Stimulated activated CD8-positive, alpha-beta memory T cell treated with anti-CD3 and anti-CD28 coated beads, Interleukin-4, amount 100 ng/mL, for 4 hours (primary cell): ENCODE data around the gene CC2D1A.
"Not testable (repeated sequence)": the region's sequence is repeated elsewhere in the genome, so short reads cannot be mapped to it uniquely, and the experiment has no call there.

Experiments
- DNase-seq, 2 donors: peaks; one replicate each; pipeline ENCODE4 v3.0.0-alpha.2; 2020; ENCODE audit warnings: low read depth in 2 of 2, low spot score in 1 of 2

Gene CC2D1A

GRCh38 chr19:13906521-13906904 lies 512 bp downstream of the CC2D1A start:
- DNase-seq = no peak

DNA sequence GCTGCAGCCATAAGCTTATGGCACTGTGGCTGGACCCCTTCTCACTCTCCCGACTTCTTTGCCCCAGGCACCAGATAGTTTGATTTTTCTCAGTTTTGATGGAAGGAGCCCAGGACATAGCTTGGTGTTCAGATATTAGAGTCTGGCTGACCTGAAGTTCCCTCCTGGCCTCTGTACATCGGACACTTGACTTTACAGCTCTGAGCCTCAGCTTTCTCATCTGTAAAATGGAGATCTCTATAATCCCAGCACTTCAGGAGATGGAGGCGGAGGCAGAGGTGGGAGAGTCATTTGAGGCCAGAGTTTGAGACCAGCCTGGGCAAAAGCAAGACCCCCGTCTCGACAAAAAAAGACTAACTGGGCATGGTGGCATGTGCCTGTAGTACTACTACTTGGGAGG lies 909 bp downstream of the CC2D1A start:
- DNase-seq = no peak

DNA sequence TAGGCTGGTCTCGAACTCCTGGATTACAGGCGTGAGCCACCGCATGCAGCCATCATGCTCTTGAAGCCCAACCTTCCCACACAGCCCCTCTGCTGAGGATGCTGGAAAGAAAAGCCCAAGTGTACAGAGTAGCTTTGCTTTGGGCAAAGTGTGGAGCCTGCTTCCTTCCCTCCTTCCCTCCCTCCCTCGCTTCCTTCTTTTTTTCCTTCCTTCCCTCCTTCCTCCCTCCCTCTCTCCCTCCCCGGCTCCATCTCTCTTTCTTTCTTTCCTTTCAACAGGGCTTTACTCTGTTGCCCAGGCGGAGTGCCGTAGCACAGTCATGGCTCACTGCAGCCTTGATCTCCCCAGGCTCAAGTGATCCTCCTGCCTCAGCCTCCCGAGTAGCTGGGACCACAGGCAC lies 2.7 kb downstream of the CC2D1A start:
- DNase-seq = no peak

DNA sequence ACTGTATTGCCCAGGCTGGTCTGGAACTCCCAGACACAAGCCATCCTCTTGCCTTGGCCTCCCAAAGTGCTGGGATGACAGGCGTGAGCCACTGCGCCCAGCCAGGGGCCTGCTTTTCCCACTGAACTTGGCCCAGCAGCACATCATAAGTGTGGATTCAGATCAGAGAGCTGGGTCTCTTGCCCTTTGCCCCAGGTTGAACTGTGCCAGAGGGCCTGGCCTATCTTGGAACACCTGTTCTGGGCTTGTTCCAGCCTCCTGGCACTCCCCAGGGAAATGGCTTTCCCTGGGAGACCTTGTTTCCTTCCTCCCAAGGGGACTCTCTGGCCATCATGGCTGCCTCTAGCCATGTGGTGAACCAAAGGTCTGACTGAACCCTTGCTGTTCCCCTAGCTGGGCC lies 3.4 kb downstream of the CC2D1A start:
- no peak for DNase-seq

GRCh38 chr19:13913352-13913751 lies 7.4 kb downstream of the CC2D1A start:
- no peak for DNase-seq

- DNase-seq = no peak
These were observed 8.8 kb downstream of the CC2D1A start for GRCh38 chr19:13914777-13915176.

- DNase-seq = no peak
These were observed 11.9 kb downstream of the CC2D1A start for GRCh38 chr19:13917888-13918406.

- no peak for DNase-seq
These were observed 12.9 kb downstream of the CC2D1A start for GRCh38 chr19:13918726-13919411.

- no peak for DNase-seq
These were observed 14.5 kb downstream of the CC2D1A start for GRCh38 chr19:13920524-13920923.

DNA sequence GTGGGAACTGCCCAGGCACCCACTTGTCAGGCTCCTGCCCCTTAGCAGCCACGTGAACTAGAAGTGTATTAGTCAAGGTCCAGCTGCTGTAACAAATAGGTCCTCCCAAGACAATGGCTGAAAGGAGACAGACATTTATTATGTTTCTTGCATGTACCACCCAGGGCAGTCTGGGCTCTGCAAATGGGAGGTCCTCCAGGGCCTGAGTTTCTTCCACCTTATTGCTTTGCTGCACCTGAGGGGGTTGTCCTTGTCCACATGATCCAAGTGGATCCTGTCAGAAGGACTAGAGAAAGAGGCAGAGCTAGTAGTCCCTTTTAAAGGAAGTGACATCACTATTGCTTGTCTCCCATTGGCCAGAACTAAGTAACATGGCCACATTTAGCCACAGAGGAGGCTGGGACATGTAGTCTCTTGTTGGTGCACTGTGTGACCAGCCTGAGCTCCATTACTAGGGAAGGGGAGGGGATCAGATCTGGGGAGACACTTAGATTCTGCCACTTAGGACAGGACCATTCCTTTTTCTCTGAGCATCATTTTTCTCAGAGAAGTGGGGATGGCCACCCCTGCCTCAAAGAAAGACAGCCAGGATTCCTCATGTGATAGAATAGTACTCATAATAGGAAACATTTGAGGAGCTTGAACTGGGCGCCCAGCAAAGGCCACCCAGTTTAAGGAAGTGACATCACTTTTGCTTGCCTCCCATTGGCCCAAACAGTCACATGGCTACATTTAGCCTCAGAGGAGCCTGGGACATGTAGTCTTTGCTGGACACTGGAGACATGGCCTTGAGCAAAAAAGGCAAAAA lies 15.1 kb downstream of the CC2D1A start:
- DNase-seq = no peak

DNA sequence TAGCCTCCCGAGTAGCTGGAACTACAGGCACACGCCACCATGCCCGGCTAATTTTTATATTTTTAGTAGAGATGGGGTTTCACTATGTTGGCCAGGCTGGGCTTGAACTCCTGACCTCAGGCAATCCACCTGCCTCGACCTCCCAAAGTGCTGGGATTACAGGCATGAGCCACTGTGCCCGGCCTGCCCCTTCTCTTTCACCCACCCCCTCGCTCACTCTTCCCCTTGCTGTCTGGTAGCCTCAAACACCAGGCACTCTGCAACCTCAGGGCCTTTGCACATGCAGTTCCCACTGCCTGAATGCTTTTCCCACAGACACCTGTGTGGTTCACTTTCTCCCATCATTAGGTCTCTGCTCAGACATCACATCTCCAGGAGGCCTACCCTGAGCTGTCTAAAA lies 16.1 kb downstream of the CC2D1A start:
- DNase-seq = not testable (repeated sequence)

GRCh38 chr19:13923194-13923987 lies 17.4 kb downstream of the CC2D1A start:
- DNase-seq = no peak

GRCh38 chr19:13926010-13926409 lies 20.0 kb downstream of the CC2D1A start:
- DNase-seq = no peak

GRCh38 chr19:13926715-13927114 lies 20.7 kb downstream of the CC2D1A start:
- DNase-seq = no peak

GRCh38 chr19:13929340-13929739 lies 23.3 kb downstream of the CC2D1A start:
- no peak for DNase-seq

- no peak for DNase-seq
These were observed 24.0 kb downstream of the CC2D1A start for GRCh38 chr19:13929956-13930355.

DNA sequence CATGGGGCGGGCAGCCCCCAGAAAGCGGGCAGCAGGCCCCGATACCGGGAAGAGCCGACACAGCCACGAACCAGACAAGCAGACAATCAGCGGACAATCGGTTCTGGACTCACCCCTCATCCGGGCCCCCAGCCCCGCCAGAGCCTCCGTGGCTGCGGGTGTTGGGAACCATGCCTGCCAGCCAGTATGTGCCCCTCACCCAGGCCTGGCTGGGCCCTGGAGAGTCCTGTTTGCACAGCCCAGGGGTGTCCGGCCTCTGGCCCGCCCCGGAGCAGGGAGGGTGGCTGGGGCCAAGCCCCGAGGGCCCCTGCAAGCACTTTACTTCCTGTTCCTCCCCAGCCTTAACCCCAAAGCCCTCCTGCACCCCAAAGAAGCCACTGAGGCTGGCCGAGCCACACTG lies 24.4 kb downstream of the CC2D1A start:
- no peak for DNase-seq

DNA sequence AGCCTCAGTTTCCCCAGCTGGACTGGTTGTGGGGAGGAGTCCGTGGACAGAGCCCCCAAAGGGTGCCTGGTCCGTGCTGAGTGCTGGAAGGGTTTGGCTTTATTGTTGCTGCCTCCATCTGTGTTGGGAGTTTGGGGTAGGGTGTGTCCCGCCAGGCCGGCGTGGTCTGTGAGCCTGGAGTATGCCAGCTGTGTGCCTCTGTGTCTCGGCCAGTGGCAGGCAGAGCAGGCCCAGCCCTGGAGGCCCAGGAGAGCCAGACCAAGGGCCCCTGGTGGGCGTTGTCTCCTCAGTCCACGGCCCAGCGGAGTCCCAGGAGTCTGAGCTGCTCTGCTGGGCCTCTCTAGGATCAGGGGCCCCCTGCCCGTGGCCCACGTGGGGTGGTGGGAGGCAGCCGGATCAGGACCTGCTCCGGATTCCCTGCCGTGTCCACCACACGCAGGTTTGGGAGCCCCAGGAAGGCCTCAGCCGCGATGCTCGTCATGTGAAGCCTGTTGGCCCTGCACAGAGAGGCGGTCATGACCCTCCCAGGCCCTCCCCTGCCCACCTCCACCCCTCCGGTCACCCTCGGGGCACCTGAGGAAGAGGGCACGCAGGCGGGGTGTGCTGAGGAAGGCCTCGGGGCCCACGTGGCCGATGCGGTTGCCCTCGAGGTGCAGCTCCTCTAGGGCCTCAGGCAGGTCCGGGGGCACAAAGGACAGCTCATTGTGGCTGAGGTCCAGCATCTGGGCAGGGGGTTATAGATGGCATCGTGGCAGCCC lies 25.6 kb downstream of the CC2D1A start:
- DNase-seq = no peak

DNA sequence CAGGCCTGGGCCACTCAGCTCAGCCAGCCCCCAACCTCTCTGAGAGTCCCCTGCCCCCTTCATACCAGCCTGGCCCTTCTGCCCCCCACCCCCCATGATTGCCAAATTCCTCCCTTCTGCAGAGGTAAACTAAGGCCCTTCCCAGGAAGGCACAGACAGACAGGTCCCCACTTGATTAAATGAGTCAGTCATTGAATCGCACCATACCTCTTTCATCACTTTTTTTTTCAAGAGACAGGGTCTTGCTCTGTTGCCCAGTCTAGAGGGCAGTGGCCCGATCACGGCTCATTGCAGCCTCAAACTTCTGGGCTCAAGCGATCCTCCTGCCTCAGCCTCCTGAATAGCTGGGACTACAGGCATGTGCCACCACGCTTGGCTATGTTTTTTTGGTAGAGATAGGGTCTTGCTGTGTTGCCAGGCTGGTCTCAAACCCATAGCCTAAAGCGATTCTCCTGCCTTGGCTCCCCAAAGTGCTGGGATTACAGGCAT lies 26.2 kb downstream of the CC2D1A start:
- DNase-seq = no peak

- no peak for DNase-seq
These were observed 27.0 kb downstream of the CC2D1A start for GRCh38 chr19:13932911-13933393.

GRCh38 chr19:13934785-13935109 lies 28.7 kb downstream of the CC2D1A start:
- no peak for DNase-seq
